SK-N-MC (cell line): ENCODE measurements around the gene PRTFDC1.
"Not testable (repeated sequence)": the region's sequence is repeated elsewhere in the genome, so short reads cannot be mapped to it uniquely, and the experiment has no call there.

ENCODE experiments used
- DNase-seq: peaks from one replicate; pipeline ENCODE4 v3.0.0-alpha.2; 2011; ENCODE audit warnings: low read depth, low spot score
- H3K27ac ChIP-seq: fragments of 200-600 bp; sonication (generic); 2 replicates; pipeline ENCODE4 v1.5.1; 2016; ENCODE audit warnings: mixed run types
- H3K36me3 ChIP-seq: fragments of 200-600 bp; sonication (generic); 2 replicates; pipeline ENCODE4 v1.6.1; 2017; ENCODE audit warnings: antibody characterized with exemption, low read length, mixed read lengths; ENCODE audit not compliant: insufficient read depth
- H3K4me3 ChIP-seq: fragments of 200-600 bp; sonication (generic); 2 replicates; pipeline ENCODE4 v1.5.1; 2016
- H3K9ac ChIP-seq: fragments of 200-600 bp; sonication (generic); 2 replicates; pipeline ENCODE4 v1.8.0; 2017; ENCODE audit warnings: mixed run types, mixed read lengths; ENCODE audit not compliant: insufficient read length
- H3K9me3 ChIP-seq: fragments of 200-600 bp; sonication (generic); 2 replicates; pipeline ENCODE4 v1.6.1; 2017; ENCODE audit warnings: low read depth, mild to moderate bottlenecking, antibody characterized with exemption, low read length, moderate library complexity, mixed read lengths
- EZH2 ChIP-seq: fragments of 200-600 bp; sonication (generic); IDR thresholded peaks from one replicate; pipeline ENCODE4 v1.6.1; 2017; ENCODE audit warnings: antibody characterized with exemption
- FOXP2 ChIP-seq: optimal IDR thresholded peaks from 2 replicates; pipeline ENCODE3; 2011; ENCODE audit warnings: mild to moderate bottlenecking, moderate library complexity; ENCODE audit not compliant: insufficient read depth; ENCODE audit errors: extremely low read length, control extremely low read depth
- POLR2AphosphoS5 ChIP-seq: IDR thresholded peaks from 2 replicates; pipeline ENCODE4 v1.6.1; 2012; ENCODE audit warnings: mild to moderate bottlenecking, low read depth, low read length, borderline replicate concordance

PRTFDC1 gene

DNA sequence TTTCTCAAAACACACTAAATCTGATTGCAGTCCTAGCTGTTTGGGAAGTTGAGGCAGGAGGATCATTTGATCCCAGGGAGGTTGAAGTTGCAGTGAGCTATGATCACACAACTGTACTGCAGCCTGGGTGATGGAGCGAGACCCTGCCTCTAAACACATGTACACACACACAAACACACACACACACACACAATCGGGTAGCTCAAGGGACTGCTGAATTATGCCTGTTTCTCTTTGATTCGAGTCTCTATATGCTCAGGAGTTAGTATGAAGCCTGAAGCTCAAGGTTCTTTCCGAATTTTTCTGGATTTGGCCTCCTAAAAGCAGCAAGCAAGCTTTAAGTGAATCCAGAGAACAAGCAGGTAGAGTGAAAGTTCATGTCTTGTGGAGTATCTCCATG, 22.5 kb downstream of the PRTFDC1 start:
- H3K27ac ChIP-seq, result peak overlapping the region; percentile 91
- no peaks in the 10 kb centered on the region for H3K9me3 ChIP-seq
- no peak overlapping the region for H3K9ac ChIP-seq
- H3K36me3 ChIP-seq, result no peaks in the 10 kb centered on the region
- TF ChIP-seq POLR2AphosphoS5, result no peak
- TF ChIP-seq EZH2, result no peak
- no peak for TF ChIP-seq FOXP2
- H3K4me3 ChIP-seq, result peak overlapping the region; percentile 45; the same call in 1 of the 2 replicates
- no peak for DNase-seq

DNA sequence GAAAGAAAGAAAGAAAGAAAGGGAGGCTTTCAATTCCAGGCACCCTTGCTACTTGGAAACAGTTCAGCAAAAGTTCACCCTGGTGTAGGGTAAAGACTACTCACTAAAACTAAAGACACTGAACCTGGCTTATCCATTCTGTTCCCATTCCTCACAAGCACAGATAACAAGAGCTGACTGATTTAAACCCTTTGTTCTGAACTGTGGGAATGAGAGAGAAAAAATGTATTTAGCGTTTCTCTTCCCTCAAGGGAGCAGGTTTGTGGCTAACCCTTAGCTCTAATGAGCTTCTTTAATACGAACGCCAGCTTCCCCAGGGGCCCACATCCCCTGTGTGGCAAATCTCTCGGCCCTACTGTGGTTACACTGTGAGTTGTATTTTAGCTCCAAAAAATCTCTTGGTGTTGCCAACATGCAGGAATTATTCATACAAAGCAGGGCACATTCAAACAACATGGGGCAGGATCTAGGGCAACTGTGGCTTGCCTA, 23.3 kb downstream of the PRTFDC1 start:
- no peaks in the 10 kb centered on the region for H3K36me3 ChIP-seq
- peak; percentile 92 for DNase-seq
- peak overlapping the region; percentile 45; the same call in 1 of the 2 replicates for H3K4me3 ChIP-seq
- peak overlapping the region; percentile 91 for H3K27ac ChIP-seq
- TF ChIP-seq POLR2AphosphoS5 (peak; percentile 38; the same call in 1 of the 2 replicates), FOXP2 (no peak)
- H3K9me3 ChIP-seq, result no peaks in the 10 kb centered on the region
- peak overlapping the region; percentile 32 for H3K9ac ChIP-seq

GRCh38 chr10:24928163-24928562, 24.2 kb downstream of the PRTFDC1 start:
- no peak for DNase-seq

GRCh38 chr10:24926557-24926956, 25.8 kb downstream of the PRTFDC1 start:
- no peak for DNase-seq
- Histone ChIP-seq H3K4me3 (no peak overlapping the region), H3K9ac (no peak overlapping the region), H3K36me3 (no peaks in the 10 kb centered on the region), H3K27ac (peak overlapping the region; percentile 68; the same call in 1 of the 2 replicates), H3K9me3 (no peaks in the 10 kb centered on the region)
- TF ChIP-seq POLR2AphosphoS5, result no peak

More at GRCh38 chr10:24928163-24928562, 24.2 kb downstream of the PRTFDC1 start:
- H3K4me3 ChIP-seq, result no peak overlapping the region
- H3K9ac ChIP-seq, result no peak overlapping the region
- no peak overlapping the region for H3K27ac ChIP-seq
- no peaks in the 10 kb centered on the region for H3K9me3 ChIP-seq
- no peak for TF ChIP-seq FOXP2
- no peak for TF ChIP-seq EZH2
- no peak for TF ChIP-seq POLR2AphosphoS5
- H3K36me3 ChIP-seq, result no peaks in the 10 kb centered on the region

- no peak overlapping the region for H3K9ac ChIP-seq
- H3K27ac ChIP-seq, result no peak overlapping the region
- H3K9me3 ChIP-seq, result no peaks in the 10 kb centered on the region
- H3K4me3 ChIP-seq, result no peak overlapping the region
- no peaks in the 10 kb centered on the region for H3K36me3 ChIP-seq
- DNase-seq, result no peak
- TF ChIP-seq FOXP2, result no peak
- TF ChIP-seq EZH2, result no peak
- TF ChIP-seq POLR2AphosphoS5, result no peak
These were observed 26.6 kb downstream of the PRTFDC1 start for GRCh38 chr10:24925799-24926198.

GRCh38 chr10:24924483-24924882, 27.9 kb downstream of the PRTFDC1 start:
- DNase-seq, H3K27ac ChIP-seq, H3K9me3 ChIP-seq, H3K36me3 ChIP-seq, H3K9ac ChIP-seq, H3K4me3 ChIP-seq: not testable (repeated sequence)

DNA sequence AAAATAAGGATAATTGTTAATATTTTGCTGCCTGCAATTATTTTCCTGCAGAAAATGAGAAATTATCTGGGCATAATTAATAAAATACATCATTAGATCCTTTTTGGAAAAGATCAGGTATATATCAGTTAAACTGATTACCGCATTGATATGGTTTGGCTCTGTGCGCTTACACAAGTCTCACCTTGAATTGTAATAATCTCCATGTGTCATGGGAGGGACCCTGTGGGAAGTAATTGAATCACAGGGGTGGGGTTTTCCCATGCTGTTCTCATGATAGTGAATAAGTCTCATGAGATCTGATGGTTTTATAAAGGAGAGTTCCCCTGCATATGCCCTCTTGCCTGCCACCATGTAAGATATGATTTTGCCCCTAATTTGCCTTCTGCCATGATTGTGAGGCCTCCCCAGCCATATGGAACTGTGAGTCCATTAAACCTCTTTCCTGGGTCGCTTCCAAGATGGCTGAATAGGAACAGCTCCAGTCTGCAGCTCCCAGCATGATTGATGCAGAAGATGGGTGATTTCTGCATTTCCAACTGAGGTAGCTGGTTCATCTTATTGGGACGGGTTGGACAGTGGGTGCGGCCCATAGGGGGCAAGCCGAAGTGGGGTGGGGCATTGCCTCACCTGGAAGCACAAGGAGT, 30.1 kb downstream of the PRTFDC1 start:
- not testable (repeated sequence) for H3K9ac ChIP-seq, H3K4me3 ChIP-seq, DNase-seq, H3K36me3 ChIP-seq, H3K9me3 ChIP-seq
- H3K27ac ChIP-seq, result peak overlapping the region; percentile 82

DNA sequence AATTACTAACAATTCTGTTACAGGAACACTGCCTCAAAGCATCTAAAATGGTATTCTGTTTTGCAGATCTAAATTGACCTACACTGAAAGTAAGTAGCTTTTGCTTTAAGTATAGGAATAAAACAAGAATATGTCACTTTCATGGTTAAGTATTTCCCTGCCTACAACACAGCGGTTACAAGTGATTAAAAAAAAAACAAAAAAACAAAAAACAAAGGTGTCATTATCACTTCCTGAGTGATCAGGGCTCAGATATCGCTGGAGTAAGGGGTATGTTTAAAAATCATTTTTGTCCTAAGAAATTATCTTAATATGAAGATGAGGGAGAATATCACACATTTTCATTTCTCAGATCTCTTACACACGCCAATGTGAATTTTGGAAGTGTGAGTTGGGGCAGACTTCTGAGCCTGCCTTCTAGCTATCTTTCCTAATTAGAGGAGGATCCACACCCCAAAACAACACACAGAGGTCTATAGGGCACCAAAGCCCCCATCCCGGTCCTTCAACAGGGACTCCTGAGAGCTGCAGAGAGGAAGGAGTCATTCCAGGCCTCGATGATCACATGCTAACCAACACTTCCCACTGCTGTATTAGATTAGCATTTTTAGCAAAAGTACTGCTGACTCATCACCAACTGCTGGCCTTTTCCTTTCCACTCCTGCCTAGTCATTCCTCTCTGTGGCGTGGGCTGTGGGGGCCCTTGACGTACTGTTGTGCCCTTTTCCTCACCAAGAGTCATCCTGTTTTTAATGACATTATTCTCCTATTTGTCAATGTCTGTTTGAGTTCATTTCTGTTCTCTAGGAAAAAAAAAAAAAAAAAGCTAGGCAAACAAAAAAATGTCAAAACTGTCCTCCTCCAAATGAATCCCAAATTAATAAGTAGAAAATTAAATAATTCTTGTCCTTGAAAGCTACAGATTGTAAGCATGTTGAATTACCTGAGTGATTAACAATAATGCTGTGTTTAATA, 31.2 kb downstream of the PRTFDC1 start:
- TF ChIP-seq FOXP2 (no peak), POLR2AphosphoS5 (peak; percentile 34; the same call in 1 of the 2 replicates)
- no peaks in the 10 kb centered on the region for H3K9me3 ChIP-seq
- no peak overlapping the region for H3K4me3 ChIP-seq
- no peak for DNase-seq
- H3K9ac ChIP-seq, result peak overlapping the region; percentile 47
- H3K27ac ChIP-seq, result peak overlapping the region; percentile 82
- H3K36me3 ChIP-seq, result no peaks in the 10 kb centered on the region

GRCh38 chr10:24920192-24920591, 32.2 kb downstream of the PRTFDC1 start:
- not testable (repeated sequence) for H3K27ac ChIP-seq, H3K9me3 ChIP-seq, H3K4me3 ChIP-seq, DNase-seq, H3K36me3 ChIP-seq, H3K9ac ChIP-seq

DNA sequence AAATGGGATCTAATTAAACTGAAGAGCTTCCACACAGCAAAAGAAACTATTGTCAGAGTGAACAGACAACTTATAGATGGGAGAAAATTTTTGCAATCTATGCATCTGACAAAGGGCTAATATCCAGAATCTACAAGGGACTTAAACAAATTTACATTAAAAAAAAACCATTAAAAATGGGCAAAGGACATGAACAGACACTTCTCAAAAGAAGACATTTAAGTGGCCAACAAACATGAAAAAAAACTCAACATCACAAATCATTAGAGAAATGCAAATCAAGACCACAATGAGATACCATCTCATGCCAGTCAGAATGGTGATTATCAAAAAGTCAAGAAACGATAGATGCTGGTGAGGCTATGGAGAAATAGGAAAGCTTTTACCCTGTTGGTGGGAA, 32.8 kb downstream of the PRTFDC1 start:
- not testable (repeated sequence) for H3K27ac ChIP-seq, H3K4me3 ChIP-seq

More for the DNA sequence above, 32.8 kb downstream of the PRTFDC1 start:
- not testable (repeated sequence) for DNase-seq, H3K36me3 ChIP-seq, H3K9me3 ChIP-seq, H3K9ac ChIP-seq
